Lung (tissue), 12 donors: Measurements from ENCODE around the gene SPHK1. TPM values are rescaled to one million over a fixed set of nuclear protein-coding genes. Genes with fewer than 3 reads are reported as not detected.

Experiments used
- ATAC-seq: fragments of 200-7000 bp; cut with Tn5 transposase; one replicate; pipeline ENCODE4 v1.9.1; 2020; ENCODE audit warnings: moderate number of reproducible peaks; ENCODE audit not compliant: insufficient read depth, low FRiP score
- DNase-seq, 3 donors: peaks; one replicate each; pipeline ENCODE4 v3.0.0-alpha.2; 2013 to 2017
- H3K27ac ChIP-seq, 2 donors: one replicate each; pipeline ENCODE4 v1.5.1; 2013; ENCODE audit warnings: mild to moderate bottlenecking in 2 of 2, moderate library complexity in 2 of 2, control low read depth in 1 of 2, inconsistent platforms in 1 of 2, low read depth in 1 of 2, low read length in 1 of 2
- H3K27me3 ChIP-seq, 3 donors: one replicate each; pipeline ENCODE4 v1.5.1; 2013; ENCODE audit warnings: low read length in 2 of 3; ENCODE audit not compliant: control insufficient read depth in 3 of 3, insufficient read depth in 3 of 3
- H3K36me3 ChIP-seq, 4 donors: one replicate each; pipeline ENCODE4 v1.5.1; 2013; ENCODE audit warnings: low read length in 4 of 4, mild to moderate bottlenecking in 1 of 4, moderate library complexity in 1 of 4; ENCODE audit not compliant: control insufficient read depth in 4 of 4, insufficient read depth in 4 of 4
- H3K4me1 ChIP-seq, 5 donors: one replicate each; pipeline ENCODE4 v1.5.1; 2013; ENCODE audit warnings: low read length in 5 of 5, mild to moderate bottlenecking in 2 of 5, moderate library complexity in 1 of 5; ENCODE audit not compliant: control insufficient read depth in 5 of 5, insufficient read depth in 5 of 5
- H3K4me3 ChIP-seq: one replicate; pipeline ENCODE4 v1.5.1; 2013; ENCODE audit warnings: mild to moderate bottlenecking, control low read depth, moderate library complexity
- H3K9ac ChIP-seq, 2 donors: one replicate each; pipeline ENCODE4 v1.5.1; 2013; ENCODE audit warnings: low read length in 2 of 2, control low read depth in 1 of 2; ENCODE audit not compliant: insufficient read depth in 1 of 2
- H3K9me3 ChIP-seq, 4 donors: one replicate each; pipeline ENCODE4 v1.5.1; 2013; ENCODE audit warnings: low read length in 3 of 4, mild to moderate bottlenecking in 1 of 4, moderate library complexity in 1 of 4; ENCODE audit not compliant: control insufficient read depth in 4 of 4, insufficient read depth in 3 of 4
- CTCF ChIP-seq: IDR thresholded peaks from 2 replicates; pipeline ENCODE4 v1.5.1; 2012; ENCODE audit warnings: mild to moderate bottlenecking; ENCODE audit errors: control extremely low read depth, extremely low read depth
- WGBS, 2 donors: extraction: QIAGEN DNeasy Blood & Tissue Kit; methylation state at CpG; one replicate each; pipeline ENCODE4 v1.1.7; 2013; 5-methylcytosine and 5-hydroxymethylcytosine counted together
- polyA plus RNA-seq, 2 donors: library from polyadenylated mRNA; stranded (reverse); fragments of 200-250 nt; gene quantifications; one replicate each; pipeline ENCODE4 v1.2.1, GENCODE V29; 2013
- total RNA-seq, 2 donors: library from RNA; depleted of rRNA in 1 of 2; stranded (reverse); fragments of >200 nt in 1 of 2; gene quantifications; one replicate each; pipeline ENCODE4 v1.2.1, GENCODE V29; 2014 to 2021
- donor health status: control.
- donor health status: control.
- donor health status: Bipolar disorder and iron deficiency.
- donor health status: healthy.
- donor health status: DM: yes; HTN: yes; CAD: no.

SPHK1 gene
- total and polyA plus RNA-seq, 4 donors: 11.0 to 82.4 (median 15.6) TPM

GRCh38 chr17:76366247-76366646, 18.2 kb upstream of the SPHK1 start:
- 98 to 100% methylated on average over 2 to 3 of the region's 3 CpGs for WGBS, 2 donors
- Histone ChIP-seq H3K9ac (no peak overlapping the region), H3K27ac (no peak overlapping the region), H3K9me3 (no peaks in the 10 kb centered on the region), H3K27me3 (no peaks in the 10 kb centered on the region), H3K4me3 (no peak overlapping the region), H3K36me3 (no peaks in the 10 kb centered on the region), H3K4me1 (peaks cover 0 to 45% (median 4%) of the 10 kb centered on the region in 5 donors)
- no peak for TF ChIP-seq CTCF
- ATAC-seq (no peak), DNase-seq (no peak)

- no peaks in the 10 kb centered on the region for H3K27me3 ChIP-seq
- no peak overlapping the region for H3K4me3 ChIP-seq
- H3K36me3 ChIP-seq: no peaks in the 10 kb centered on the region
- H3K9ac ChIP-seq: no peak overlapping the region
- DNase-seq (no peak), ATAC-seq (no peak)
- no peaks in the 10 kb centered on the region for H3K9me3 ChIP-seq
- peaks cover 0 to 38% (median 5%) of the 10 kb centered on the region in 5 donors for H3K4me1 ChIP-seq
- TF ChIP-seq CTCF: no peak
- WGBS, 2 donors: 83 to 86% methylated on average over 6 of the region's 6 CpGs
- no peak overlapping the region for H3K27ac ChIP-seq
Measured at GRCh38 chr17:76367642-76368041, 16.8 kb upstream of the SPHK1 start.

- WGBS, 2 donors: 83 to 87% methylated on average over 11 of the region's 11 CpGs
- no peak overlapping the region for H3K9ac ChIP-seq
- ATAC-seq (no peak), DNase-seq (peak; percentile 37 to 60 (median 51))
- peaks cover 0 to 41% (median 5%) of the 10 kb centered on the region in 5 donors for H3K4me1 ChIP-seq
- no peak overlapping the region for H3K4me3 ChIP-seq
- H3K9me3 ChIP-seq: no peaks in the 10 kb centered on the region
- no peak for TF ChIP-seq CTCF
- no peak overlapping the region for H3K27ac ChIP-seq
- no peaks in the 10 kb centered on the region for H3K36me3 ChIP-seq
- no peaks in the 10 kb centered on the region for H3K27me3 ChIP-seq
Measured at GRCh38 chr17:76368545-76368944, 15.9 kb upstream of the SPHK1 start.

- no peak for TF ChIP-seq CTCF
- peaks cover 0 to 45% (median 5%) of the 10 kb centered on the region in 5 donors for H3K4me1 ChIP-seq
- H3K4me3 ChIP-seq: no peak overlapping the region
- no peaks in the 10 kb centered on the region for H3K9me3 ChIP-seq
- no peaks in the 10 kb centered on the region for H3K27me3 ChIP-seq
- WGBS, 2 donors: 81 to 83% methylated on average over 10 of the region's 10 CpGs
- H3K36me3 ChIP-seq: no peaks in the 10 kb centered on the region
- ATAC-seq (no peak), DNase-seq (no peak)
- no peak overlapping the region for H3K27ac ChIP-seq
- H3K9ac ChIP-seq: no peak overlapping the region
Measured at GRCh38 chr17:76369379-76369778, 15.0 kb upstream of the SPHK1 start.
